ENCODE data around the gene SERPINI1.

The SERPINI1 gene

GRCh38 chr3:167851749-167852148 lies 116.2 kb downstream of the SERPINI1 start:
- no peak for DNase-seq

GRCh38 chr3:167852216-167852615 lies 116.7 kb downstream of the SERPINI1 start:
- no peak for DNase-seq

- no peak for DNase-seq
Observed at GRCh38 chr3:167854063-167854462, 118.5 kb downstream of the SERPINI1 start.

DNA sequence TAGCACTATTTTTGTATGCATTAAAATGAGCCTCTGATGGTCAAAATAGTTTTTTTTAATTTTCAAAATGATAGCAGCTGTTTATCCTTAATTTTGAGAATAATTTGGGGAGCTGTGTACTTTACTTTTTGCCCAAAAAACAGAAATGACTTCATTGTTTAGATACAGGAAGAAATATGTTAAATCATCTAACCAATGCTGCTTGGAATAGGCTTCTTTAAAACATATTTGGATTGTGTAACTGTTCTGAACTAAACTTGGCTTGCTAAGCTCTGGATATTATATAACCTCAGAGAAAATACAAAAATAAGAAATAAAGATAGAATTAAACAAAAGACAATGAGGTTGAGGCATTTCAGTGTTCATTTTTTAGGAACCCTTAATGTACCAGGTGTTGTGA lies 119.3 kb downstream of the SERPINI1 start:
- no peak for DNase-seq

GRCh38 chr3:167855306-167855705 lies 119.8 kb downstream of the SERPINI1 start:
- DNase-seq, result no peak

DNA sequence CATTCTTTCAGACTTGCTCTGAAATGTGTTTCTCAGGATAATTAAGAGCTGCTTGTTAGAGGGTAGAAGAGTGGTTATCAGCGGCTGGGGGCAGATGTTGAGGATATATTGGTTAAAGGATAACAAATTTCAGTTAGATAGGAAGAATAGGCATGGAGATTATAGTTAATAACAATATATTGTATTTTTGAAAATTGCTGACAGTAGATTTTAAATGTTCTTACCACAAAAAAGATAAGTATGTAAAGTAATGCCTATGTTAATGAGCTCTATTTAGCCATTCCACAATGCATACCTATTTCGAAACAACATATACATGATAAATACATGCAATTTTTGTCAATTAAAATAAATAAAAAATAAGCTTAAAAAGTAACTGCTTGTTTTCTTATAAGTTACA lies 123.3 kb downstream of the SERPINI1 start:
- no peak for DNase-seq

DNA sequence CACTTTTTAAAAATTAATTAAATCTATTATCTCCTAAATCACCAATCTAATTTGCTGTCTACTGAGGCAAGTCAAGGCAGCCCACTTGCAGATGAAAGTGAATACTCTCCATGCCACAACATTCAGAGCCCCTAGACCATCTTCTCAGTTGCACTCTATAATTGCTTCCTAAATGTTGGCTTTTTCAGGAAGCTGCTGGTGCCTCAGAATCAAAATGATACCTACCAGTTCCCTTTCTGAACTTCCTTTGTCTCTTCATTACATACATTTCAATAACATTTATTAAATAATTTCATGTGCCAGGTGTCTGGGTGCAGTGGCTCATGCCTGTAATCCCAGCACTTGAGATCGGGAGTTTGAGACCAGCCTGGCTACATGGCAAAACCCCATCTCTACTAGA lies 124.1 kb downstream of the SERPINI1 start:
- peak; percentile 12 to 69 (median 48) for DNase-seq

- peak; percentile 60 to 94 (median 78) for DNase-seq
Observed at GRCh38 chr3:167861649-167862048, 126.1 kb downstream of the SERPINI1 start.

GRCh38 chr3:167862104-167862730 lies 126.7 kb downstream of the SERPINI1 start:
- DNase-seq, result peak in 3 of 4 experiments; percentile 19 to 48 (median 48)

DNA sequence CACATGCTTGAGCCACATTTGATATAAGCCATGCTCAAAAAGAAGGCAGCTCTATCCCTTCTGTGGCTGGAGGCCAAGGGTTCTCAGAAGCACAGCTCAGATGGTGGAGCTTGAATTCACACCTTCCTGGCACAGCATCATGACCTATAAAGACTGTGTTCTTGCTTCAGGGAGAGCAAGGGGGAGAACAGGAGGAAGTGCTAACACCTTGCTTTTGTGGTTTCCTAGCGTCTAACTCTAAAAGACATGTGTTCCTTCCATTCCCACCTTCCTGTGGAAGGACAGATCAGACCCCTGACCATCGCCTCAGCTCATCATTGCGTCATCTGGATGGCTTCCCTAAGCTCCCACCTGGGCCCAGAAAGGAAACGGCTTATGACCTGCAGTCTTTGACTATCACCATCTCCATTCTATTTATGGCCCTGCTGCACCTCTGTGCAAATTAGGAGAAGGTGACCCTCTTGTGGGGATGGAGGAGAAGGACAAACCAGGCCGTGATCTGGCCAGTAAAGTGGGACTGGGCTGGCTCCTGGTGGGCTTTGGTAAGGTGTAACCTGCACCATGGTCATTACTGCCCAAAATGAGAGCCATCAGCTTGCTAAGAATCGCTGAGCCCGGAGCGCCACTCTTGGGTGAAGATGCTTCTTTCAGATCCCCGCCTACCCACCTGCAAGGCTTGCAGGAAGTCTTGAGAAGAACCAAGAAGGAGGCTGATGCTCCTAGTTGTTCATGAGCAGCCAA lies 128.5 kb downstream of the SERPINI1 start:
- DNase-seq, result peak in 1 of 4 experiments; percentile 35

DNA sequence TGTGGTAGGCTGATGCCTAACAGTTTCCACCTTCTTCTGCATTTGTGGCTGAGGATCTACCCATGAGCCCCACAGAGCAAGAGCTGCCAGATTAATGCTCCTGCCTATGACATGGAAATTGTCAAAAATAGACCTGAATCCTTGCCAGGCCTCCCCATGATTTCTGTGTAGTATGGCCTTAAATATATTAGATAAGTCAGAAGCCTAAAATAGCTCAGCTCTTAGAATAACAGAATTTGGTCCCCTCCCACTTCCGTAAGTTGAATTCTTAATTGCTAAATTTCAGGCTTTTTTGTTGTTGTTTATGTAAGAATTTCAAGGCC lies 129.0 kb downstream of the SERPINI1 start:
- peak in 3 of 4 experiments; percentile 68 to 71 (median 71) for DNase-seq

DNA sequence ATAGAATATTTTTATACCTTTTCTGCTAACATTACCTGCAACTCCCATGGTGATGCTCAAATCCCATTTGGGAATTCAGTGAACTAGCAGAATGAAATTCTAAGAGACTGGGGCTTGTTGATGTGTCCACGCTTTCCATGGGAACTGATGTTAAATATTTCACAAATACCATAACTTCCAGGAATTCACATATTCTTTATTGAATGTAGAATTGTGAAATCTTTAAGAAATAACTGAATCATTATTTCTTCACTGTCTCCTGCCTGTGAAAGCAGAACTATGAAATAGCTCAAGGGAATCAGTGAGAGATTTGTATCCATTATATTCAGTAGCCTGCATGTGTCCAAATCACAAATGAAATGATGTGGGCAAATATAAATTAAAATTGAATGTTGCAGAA lies 130.8 kb downstream of the SERPINI1 start:
- DNase-seq, result peak; percentile 20 to 85 (median 60)

DNA sequence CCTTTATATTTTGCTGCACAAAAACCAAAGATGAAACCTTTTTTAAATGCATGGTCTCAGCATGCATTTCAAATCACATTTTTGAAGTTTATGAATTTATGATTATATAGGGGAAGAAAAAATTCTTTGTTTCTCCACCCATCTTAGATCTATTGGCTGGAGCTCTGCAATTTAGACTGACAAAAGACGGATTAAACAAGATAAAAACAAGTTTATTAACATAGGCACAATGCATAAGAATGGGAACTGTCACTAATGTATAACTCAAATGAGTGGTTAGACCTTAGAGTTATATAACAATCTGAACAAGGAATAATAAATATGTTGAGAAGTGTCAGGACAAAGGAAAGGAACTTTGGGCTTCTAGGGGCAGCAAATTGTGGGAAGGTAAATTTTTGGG lies 132.5 kb downstream of the SERPINI1 start:
- DNase-seq, result no peak

DNA sequence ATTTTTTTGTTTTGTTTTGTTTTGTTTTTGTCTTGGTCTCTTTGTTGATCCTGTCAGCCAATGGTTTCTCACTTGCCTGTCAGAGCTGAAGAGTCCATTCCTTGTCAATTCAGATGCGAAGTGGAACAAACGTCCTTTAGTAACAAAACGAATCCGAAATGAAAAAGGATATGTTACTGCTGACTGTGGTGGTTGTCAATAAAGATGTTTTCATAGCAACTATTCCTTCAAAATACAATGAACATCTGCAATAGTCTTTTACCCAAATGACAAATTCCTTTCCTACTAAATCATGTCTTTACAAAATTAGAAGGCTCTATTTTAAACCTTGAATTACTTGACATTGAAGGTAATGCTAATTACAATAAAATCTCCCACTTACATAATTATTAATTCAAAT lies 134.7 kb downstream of the SERPINI1 start:
- DNase-seq, result no peak

DNA sequence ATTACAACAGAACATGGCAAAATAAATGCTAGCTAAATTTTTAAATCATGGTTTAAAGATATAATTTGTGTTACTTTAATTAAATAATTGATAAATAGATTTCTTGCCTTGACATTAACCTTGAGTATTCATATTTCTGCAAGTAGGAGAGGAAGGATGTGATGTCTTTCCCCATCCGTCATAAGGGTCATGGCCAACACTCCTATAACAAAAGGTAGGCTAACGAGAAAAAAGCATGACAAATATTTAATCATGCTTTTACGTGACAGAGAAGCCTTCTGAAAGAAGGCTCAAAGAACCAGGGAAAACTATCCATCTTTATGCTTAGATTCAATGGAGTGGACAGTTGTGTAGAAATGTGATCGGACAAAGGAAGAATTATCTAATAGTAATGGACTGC lies 135.2 kb downstream of the SERPINI1 start:
- DNase-seq, result no peak

GRCh38 chr3:167872032-167872431 lies 136.5 kb downstream of the SERPINI1 start:
- no peak for DNase-seq

DNA sequence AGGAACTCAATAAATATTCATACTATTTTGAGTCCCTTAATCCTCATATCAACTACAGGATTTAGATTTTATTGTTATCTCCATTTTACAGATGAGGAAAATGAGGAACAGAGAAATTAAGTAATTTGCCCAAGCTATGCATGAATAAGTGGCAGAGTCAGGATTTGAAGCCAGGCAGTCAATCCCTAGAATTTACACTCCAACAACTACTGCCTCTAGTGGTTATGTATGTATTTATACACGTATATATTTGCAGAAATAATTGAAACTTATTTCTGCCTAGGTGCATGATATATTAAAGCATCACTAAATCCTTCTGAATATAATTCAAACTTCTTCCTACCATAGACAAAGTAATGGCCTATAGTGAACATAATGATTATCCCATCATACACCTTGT lies 137.4 kb downstream of the SERPINI1 start:
- peak in 2 of 4 experiments; percentile 30 to 48 for DNase-seq

GRCh38 chr3:167874671-167875372 lies 139.3 kb downstream of the SERPINI1 start:
- peak; percentile 38 to 76 (median 71) for DNase-seq

All from suppressor macrophage (primary cell).